ENCODE data around the gene CD93.

GRCh38 chr20:23042270-23042669 is 43.9 kb downstream of the CD93 start:
- TF ChIP-seq CTCF (conservative IDR thresholded peaks at IDR 0.05; ENCODE audit: low read length) (no peak), EZH2phosphoT487 (IDR thresholded peaks at IDR 0.05; ENCODE audit: borderline replicate concordance) (no peak)

Measured in Loucy (cell line).